ENCODE results near the gene ASPHD1. TPM values are rescaled to one million over a fixed set of nuclear protein-coding genes. Genes with fewer than 3 reads are reported as not detected.

Gene ASPHD1
- 24.4 and 24.6 TPM in 2 replicates for total RNA-seq (2014; rRNA removed; shearing (Covaris generic))

GRCh38 chr16:29900102-29900887, at the start of gene ASPHD1:
TSS of gene ASPHD1 (plus strand) at chr16:29900488. CDS start at chr16:29900972, 484 bp downstream.
- Histone ChIP-seq H3K4me3 (ENCODE audit: insufficient read depth, low read depth, low read length) (peak within 1 kb of the TSS; percentile 80), H3K36me3 (replicated peaks; ENCODE audit: control insufficient read depth, insufficient read depth, low read length) (peaks cover 9% of the 10 kb centered on the region), H3K27me3 (ENCODE audit: control insufficient read depth, insufficient read depth, low read length) (no peaks in the 10 kb centered on the region; the same call in 1 of the 2 replicates)
- peak; percentile 97 for DNase-seq

GRCh38 chr16:29850998-29851397, 49.3 kb upstream of the ASPHD1 start:
- DNase-seq, result no peak
- Histone ChIP-seq H3K36me3 (replicated peaks; ENCODE audit: control insufficient read depth, insufficient read depth, low read length) (no peaks in the 10 kb centered on the region), H3K4me3 (ENCODE audit: insufficient read depth, low read depth, low read length) (no peak overlapping the region)

GRCh38 chr16:29852654-29853053, 47.6 kb upstream of the ASPHD1 start:
- no peaks in the 10 kb centered on the region for H3K36me3 ChIP-seq (replicated peaks; ENCODE audit: control insufficient read depth, insufficient read depth, low read length)
- H3K27me3 ChIP-seq (ENCODE audit: control insufficient read depth, insufficient read depth, low read length), result no peaks in the 10 kb centered on the region
- no peak for DNase-seq
- no peak overlapping the region for H3K4me3 ChIP-seq (ENCODE audit: insufficient read depth, low read depth, low read length)

More at GRCh38 chr16:29850998-29851397, 49.3 kb upstream of the ASPHD1 start:
- H3K27me3 ChIP-seq (ENCODE audit: control insufficient read depth, insufficient read depth, low read length), result no peaks in the 10 kb centered on the region

- H3K4me3 ChIP-seq (ENCODE audit: insufficient read depth, low read depth, low read length), result no peak overlapping the region
- H3K27me3 ChIP-seq (ENCODE audit: control insufficient read depth, insufficient read depth, low read length), result no peaks in the 10 kb centered on the region
- no peak for DNase-seq
- H3K36me3 ChIP-seq (replicated peaks; ENCODE audit: control insufficient read depth, insufficient read depth, low read length), result no peaks in the 10 kb centered on the region; the same call in 1 of the 2 replicates
Measured at GRCh38 chr16:29854520-29855100, 45.7 kb upstream of the ASPHD1 start.

GRCh38 chr16:29857133-29857760, 43.0 kb upstream of the ASPHD1 start:
- H3K36me3 ChIP-seq (replicated peaks; ENCODE audit: control insufficient read depth, insufficient read depth, low read length), result peaks cover 6% of the 10 kb centered on the region
- no peaks in the 10 kb centered on the region for H3K27me3 ChIP-seq (ENCODE audit: control insufficient read depth, insufficient read depth, low read length)
- no peak overlapping the region for H3K4me3 ChIP-seq (ENCODE audit: insufficient read depth, low read depth, low read length)
- DNase-seq, result no peak

GRCh38 chr16:29858149-29858849, 42.0 kb upstream of the ASPHD1 start:
- no peak for DNase-seq
- no peak overlapping the region for H3K4me3 ChIP-seq (ENCODE audit: insufficient read depth, low read depth, low read length)
- H3K36me3 ChIP-seq (replicated peaks; ENCODE audit: control insufficient read depth, insufficient read depth, low read length), result peaks cover 6% of the 10 kb centered on the region
- no peaks in the 10 kb centered on the region for H3K27me3 ChIP-seq (ENCODE audit: control insufficient read depth, insufficient read depth, low read length)

GRCh38 chr16:29858974-29859373, 41.3 kb upstream of the ASPHD1 start:
- Histone ChIP-seq H3K36me3 (replicated peaks; ENCODE audit: control insufficient read depth, insufficient read depth, low read length) (peaks cover 6% of the 10 kb centered on the region), H3K4me3 (ENCODE audit: insufficient read depth, low read depth, low read length) (no peak overlapping the region), H3K27me3 (ENCODE audit: control insufficient read depth, insufficient read depth, low read length) (no peaks in the 10 kb centered on the region)
- peak; percentile 33 for DNase-seq

- Histone ChIP-seq H3K4me3 (ENCODE audit: insufficient read depth, low read depth, low read length) (no peak overlapping the region), H3K27me3 (ENCODE audit: control insufficient read depth, insufficient read depth, low read length) (no peaks in the 10 kb centered on the region), H3K36me3 (replicated peaks; ENCODE audit: control insufficient read depth, insufficient read depth, low read length) (peaks cover 6% of the 10 kb centered on the region)
- DNase-seq, result no peak
Measured at GRCh38 chr16:29860218-29860617, 40.1 kb upstream of the ASPHD1 start.

GRCh38 chr16:29862383-29862883, 37.9 kb upstream of the ASPHD1 start:
- Histone ChIP-seq H3K27me3 (ENCODE audit: control insufficient read depth, insufficient read depth, low read length) (no peaks in the 10 kb centered on the region), H3K36me3 (replicated peaks; ENCODE audit: control insufficient read depth, insufficient read depth, low read length) (peaks cover 6% of the 10 kb centered on the region), H3K4me3 (ENCODE audit: insufficient read depth, low read depth, low read length) (peak overlapping the region; percentile 53)
- no peak for DNase-seq

- H3K36me3 ChIP-seq (replicated peaks; ENCODE audit: control insufficient read depth, insufficient read depth, low read length), result peaks cover 6% of the 10 kb centered on the region
- H3K4me3 ChIP-seq (ENCODE audit: insufficient read depth, low read depth, low read length), result peak within 1 kb of the TSS; percentile 53
- no peaks in the 10 kb centered on the region for H3K27me3 ChIP-seq (ENCODE audit: control insufficient read depth, insufficient read depth, low read length)
- peak; percentile 95 for DNase-seq
Measured at GRCh38 chr16:29862884-29863668, 37.2 kb upstream of the ASPHD1 start, which contains the start of gene CDIPT. TSS of gene CDIPT (minus strand) at chr16:29863226. CDS start at chr16:29862857, 369 bp downstream.

GRCh38 chr16:29863669-29863984, 36.7 kb upstream of the ASPHD1 start:
- Histone ChIP-seq H3K27me3 (ENCODE audit: control insufficient read depth, insufficient read depth, low read length) (no peaks in the 10 kb centered on the region), H3K4me3 (ENCODE audit: insufficient read depth, low read depth, low read length) (peak overlapping the region; percentile 33), H3K36me3 (replicated peaks; ENCODE audit: control insufficient read depth, insufficient read depth, low read length) (peaks cover 6% of the 10 kb centered on the region)
- no peak for DNase-seq

- Histone ChIP-seq H3K4me3 (ENCODE audit: insufficient read depth, low read depth, low read length) (no peak overlapping the region), H3K36me3 (replicated peaks; ENCODE audit: control insufficient read depth, insufficient read depth, low read length) (peaks cover 6% of the 10 kb centered on the region)
Measured at GRCh38 chr16:29864205-29864604, 36.1 kb upstream of the ASPHD1 start.

GRCh38 chr16:29868396-29869009, 31.8 kb upstream of the ASPHD1 start:
- DNase-seq, result no peak
- no peak overlapping the region for H3K4me3 ChIP-seq (ENCODE audit: insufficient read depth, low read depth, low read length)
- no peaks in the 10 kb centered on the region for H3K27me3 ChIP-seq (ENCODE audit: control insufficient read depth, insufficient read depth, low read length)
- no peaks in the 10 kb centered on the region; the same call in 1 of the 2 replicates for H3K36me3 ChIP-seq (replicated peaks; ENCODE audit: control insufficient read depth, insufficient read depth, low read length)

More at GRCh38 chr16:29864205-29864604, 36.1 kb upstream of the ASPHD1 start:
- DNase-seq, result peak; percentile 30
- H3K27me3 ChIP-seq (ENCODE audit: control insufficient read depth, insufficient read depth, low read length), result no peaks in the 10 kb centered on the region

All from H7 (cell line).